Mesodermal cell (in vitro differentiated cells): ENCODE results near the gene SGCG.
"Not testable (repeated sequence)": the region's sequence is repeated elsewhere in the genome, so short reads cannot be mapped to it uniquely, and the experiment has no call there.

ENCODE experiments used
- H3K27ac ChIP-seq: 2 replicates; pipeline ENCODE4 v1.7.0; 2013; ENCODE audit warnings: mild to moderate bottlenecking, low read depth, low read length, moderate library complexity; ENCODE audit not compliant: severe bottlenecking
- H3K36me3 ChIP-seq: 2 replicates; pipeline ENCODE4 v1.7.1; 2013; ENCODE audit warnings: mild to moderate bottlenecking, low read length, moderate library complexity; ENCODE audit not compliant: control insufficient read depth, insufficient read depth
- H3K4me1 ChIP-seq: one replicate; pipeline ENCODE4 v1.7.1; 2013; ENCODE audit warnings: mild to moderate bottlenecking, low read length; ENCODE audit not compliant: insufficient read depth, control insufficient read depth, poor library complexity, severe bottlenecking
- H3K4me3 ChIP-seq: 2 replicates; pipeline ENCODE4 v1.7.0; 2013; ENCODE audit warnings: low read length, control low read depth, mild to moderate bottlenecking; ENCODE audit not compliant: insufficient read depth, poor library complexity, severe bottlenecking; ENCODE audit errors: extremely low read depth
- H3K9me3 ChIP-seq: 2 replicates; pipeline ENCODE4 v1.7.1; 2013; ENCODE audit warnings: mild to moderate bottlenecking, low read length, moderate library complexity; ENCODE audit not compliant: control insufficient read depth
- WGBS, 2 experiments: methylation state at CpG; one replicate each; pipeline ENCODE4 v1.1.5; 2013; ENCODE audit warnings: missing lambda C conversion rate in 2 of 2; ENCODE audit not compliant: insufficient coverage in 2 of 2; 5-methylcytosine and 5-hydroxymethylcytosine counted together

SGCG gene

DNA sequence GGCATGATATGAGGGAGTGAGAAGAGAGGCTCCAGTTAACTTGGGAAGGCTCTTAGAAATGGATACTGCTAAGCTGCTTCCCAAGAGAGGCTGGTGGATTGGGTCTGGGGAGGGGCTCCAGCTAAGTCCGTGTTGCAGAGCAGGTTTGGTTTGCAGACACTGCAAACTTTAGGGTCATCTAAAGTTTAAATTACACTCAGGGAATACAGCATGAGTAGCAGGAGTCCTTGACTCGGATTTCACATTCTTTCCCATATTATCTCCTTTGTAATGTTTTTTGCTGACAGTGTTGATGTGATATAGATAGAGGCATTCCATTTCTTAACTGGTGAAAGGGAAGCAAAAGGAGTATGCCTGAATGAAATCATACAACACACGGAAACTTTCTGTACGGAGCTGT lies 31.9 kb downstream of the SGCG start:
- no peaks in the 10 kb centered on the region for H3K36me3 ChIP-seq
- H3K9me3 ChIP-seq = peaks cover 10% of the 10 kb centered on the region
- 76 to 100% methylated on average over 1 to 3 of the region's 4 CpGs for WGBS, 2 experiments
- no peak overlapping the region for H3K4me3 ChIP-seq
- H3K27ac ChIP-seq = no peak overlapping the region
- no peaks in the 10 kb centered on the region for H3K4me1 ChIP-seq

DNA sequence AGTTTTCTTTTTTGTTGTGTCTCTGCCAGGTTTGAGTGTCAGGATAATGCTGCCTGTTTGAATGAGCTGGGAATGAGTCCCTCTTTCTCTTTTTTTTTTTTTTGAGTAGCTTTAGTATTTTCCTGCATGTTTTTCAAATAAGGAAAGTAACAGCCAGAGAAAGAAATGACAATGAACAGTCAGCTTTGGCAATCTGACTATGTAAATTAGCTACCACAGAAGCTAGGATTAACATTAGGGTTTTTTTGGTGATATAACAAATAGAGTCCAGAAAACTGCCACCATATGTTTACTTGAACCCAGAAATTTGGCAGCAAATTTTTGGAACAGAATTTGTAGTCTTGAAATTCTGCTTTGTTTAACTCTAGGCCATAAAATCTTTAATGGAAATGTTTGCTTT lies 50.5 kb downstream of the SGCG start:
- no peaks in the 10 kb centered on the region for H3K9me3 ChIP-seq

DNA sequence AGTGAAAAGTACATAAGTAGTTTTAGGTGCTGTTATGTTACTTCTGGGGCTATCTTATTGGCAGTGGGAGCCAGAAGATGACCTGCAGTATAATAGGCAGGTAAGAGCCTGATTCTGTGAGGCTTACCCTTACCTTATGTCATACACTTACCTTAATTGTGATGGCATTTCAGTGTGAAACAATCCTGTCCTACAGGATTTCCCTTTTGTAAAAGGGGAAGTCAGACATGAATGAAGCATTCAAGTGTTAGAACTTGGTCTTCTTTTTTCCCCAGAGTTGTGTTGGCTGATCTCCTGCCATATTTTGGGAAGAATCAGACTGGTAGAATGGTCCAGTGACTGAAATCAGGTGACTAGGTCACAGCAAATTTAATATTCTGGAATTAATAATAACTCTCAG lies 55.2 kb downstream of the SGCG start:
- Histone ChIP-seq H3K27ac (no peak overlapping the region), H3K4me3 (no peak overlapping the region), H3K9me3 (no peaks in the 10 kb centered on the region), H3K4me1 (no peaks in the 10 kb centered on the region), H3K36me3 (no peaks in the 10 kb centered on the region)

More for the DNA sequence above, 50.5 kb downstream of the SGCG start:
- no peaks in the 10 kb centered on the region for H3K4me1 ChIP-seq
- H3K36me3 ChIP-seq = no peaks in the 10 kb centered on the region
- no peak overlapping the region for H3K4me3 ChIP-seq
- no peak overlapping the region for H3K27ac ChIP-seq

- no peaks in the 10 kb centered on the region for H3K4me1 ChIP-seq
- H3K36me3 ChIP-seq = no peaks in the 10 kb centered on the region
- no peak overlapping the region for H3K27ac ChIP-seq
- no peaks in the 10 kb centered on the region for H3K9me3 ChIP-seq
- WGBS, 2 experiments = 93% methylated on average over 2 to 5 of the region's 5 CpGs
- no peak overlapping the region for H3K4me3 ChIP-seq
Measured at GRCh38 chr13:23243066-23243465, 62.3 kb downstream of the SGCG start.

- not testable (repeated sequence) for H3K36me3 ChIP-seq, H3K4me3 ChIP-seq
- 89 to 90% methylated on average over 21 to 22 of the region's 26 CpGs for WGBS, 2 experiments
Measured at GRCh38 chr13:23248410-23248809, 67.6 kb downstream of the SGCG start.

DNA sequence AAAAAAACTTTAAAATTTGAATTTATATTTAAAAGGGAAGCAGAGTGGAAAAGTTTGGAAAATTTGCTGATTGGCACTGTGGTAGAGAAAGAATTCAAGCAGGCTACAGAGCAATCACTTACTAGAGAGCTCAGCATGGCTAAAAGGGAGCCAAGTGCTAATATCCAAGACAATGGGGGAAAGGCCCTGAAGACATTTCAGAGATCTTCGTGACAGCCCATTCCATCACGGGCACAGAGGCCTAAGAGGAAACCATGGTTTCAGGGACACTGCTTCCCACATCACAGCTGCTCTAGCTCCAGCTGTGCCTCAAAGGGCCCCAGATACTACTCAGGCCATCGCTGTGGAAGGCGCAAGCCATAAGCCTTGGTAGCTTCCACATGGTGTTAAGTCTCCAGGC lies 73.7 kb downstream of the SGCG start:
- Histone ChIP-seq H3K4me3 (no peak overlapping the region), H3K36me3 (no peaks in the 10 kb centered on the region), H3K4me1 (no peaks in the 10 kb centered on the region), H3K9me3 (no peaks in the 10 kb centered on the region), H3K27ac (no peak overlapping the region)
- WGBS, 2 experiments = 63 to 74% methylated on average over 4 of the region's 4 CpGs

More at GRCh38 chr13:23248410-23248809, 67.6 kb downstream of the SGCG start:
- not testable (repeated sequence) for H3K9me3 ChIP-seq, H3K4me1 ChIP-seq, H3K27ac ChIP-seq

GRCh38 chr13:23267571-23267970 lies 86.8 kb downstream of the SGCG start:
- WGBS, 2 experiments = 92 to 94% methylated on average over 3 of the region's 4 CpGs
- H3K4me1 ChIP-seq = no peaks in the 10 kb centered on the region
- no peaks in the 10 kb centered on the region for H3K9me3 ChIP-seq
- H3K27ac ChIP-seq = no peak overlapping the region
- no peak overlapping the region for H3K4me3 ChIP-seq
- no peaks in the 10 kb centered on the region for H3K36me3 ChIP-seq

DNA sequence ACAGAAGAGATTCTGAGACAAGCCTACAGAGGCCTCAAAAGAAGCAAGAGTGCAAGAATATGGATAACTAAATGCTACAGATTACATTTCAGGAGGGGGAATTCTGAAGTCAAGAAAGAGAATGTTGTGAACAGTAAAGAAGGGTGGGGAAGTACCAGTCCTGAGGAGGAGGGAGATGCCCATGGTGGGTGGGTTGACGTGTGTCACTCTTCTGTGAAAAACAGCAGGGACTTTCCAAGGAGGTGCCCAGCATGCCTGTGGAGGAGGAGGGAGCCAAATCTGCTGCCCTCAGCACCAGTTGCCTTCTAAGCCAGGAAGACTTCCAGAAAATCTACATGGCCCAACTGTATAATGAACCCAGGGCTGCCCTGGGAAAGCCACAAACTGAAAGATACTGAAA lies 87.7 kb downstream of the SGCG start:
- no peak overlapping the region for H3K27ac ChIP-seq

GRCh38 chr13:23271331-23271730 lies 90.6 kb downstream of the SGCG start:
- no CpG with 5 or more reads among the region's 3 CpGs for WGBS, 2 experiments
- H3K27ac ChIP-seq = no peak overlapping the region
- no peaks in the 10 kb centered on the region for H3K9me3 ChIP-seq
- no peaks in the 10 kb centered on the region for H3K4me1 ChIP-seq
- no peak overlapping the region for H3K4me3 ChIP-seq
- H3K36me3 ChIP-seq = no peaks in the 10 kb centered on the region

More for the DNA sequence above, 87.7 kb downstream of the SGCG start:
- Histone ChIP-seq H3K4me3 (no peak overlapping the region), H3K4me1 (no peaks in the 10 kb centered on the region), H3K36me3 (no peaks in the 10 kb centered on the region), H3K9me3 (no peaks in the 10 kb centered on the region)
- no CpG with 5 or more reads among the region's 1 CpG for WGBS, 2 experiments

DNA sequence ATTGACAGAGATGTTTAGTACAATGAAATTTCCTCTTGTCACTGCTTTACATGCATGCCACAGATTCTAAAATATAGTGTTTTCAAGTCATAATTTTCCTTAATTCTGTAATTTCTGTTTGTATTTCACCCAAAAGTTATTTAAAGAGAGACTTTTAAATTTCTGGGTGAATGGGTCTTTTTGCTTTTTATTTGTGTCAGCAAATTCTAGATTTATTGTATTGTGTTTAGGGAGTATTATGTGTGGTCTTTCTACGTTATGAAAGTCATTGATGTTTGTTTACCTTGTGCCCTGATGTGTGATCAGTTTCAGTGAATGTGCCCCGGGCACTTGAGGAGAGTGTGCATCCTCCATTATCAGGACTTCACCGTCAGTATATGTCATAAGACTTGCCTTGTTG lies 92.7 kb downstream of the SGCG start:
- no peak overlapping the region for H3K27ac ChIP-seq
- no peaks in the 10 kb centered on the region for H3K4me1 ChIP-seq
- no peaks in the 10 kb centered on the region for H3K9me3 ChIP-seq
- H3K36me3 ChIP-seq = no peaks in the 10 kb centered on the region
- no peak overlapping the region for H3K4me3 ChIP-seq
- 56 to 83% methylated on average over 1 of the region's 3 CpGs for WGBS, 2 experiments

DNA sequence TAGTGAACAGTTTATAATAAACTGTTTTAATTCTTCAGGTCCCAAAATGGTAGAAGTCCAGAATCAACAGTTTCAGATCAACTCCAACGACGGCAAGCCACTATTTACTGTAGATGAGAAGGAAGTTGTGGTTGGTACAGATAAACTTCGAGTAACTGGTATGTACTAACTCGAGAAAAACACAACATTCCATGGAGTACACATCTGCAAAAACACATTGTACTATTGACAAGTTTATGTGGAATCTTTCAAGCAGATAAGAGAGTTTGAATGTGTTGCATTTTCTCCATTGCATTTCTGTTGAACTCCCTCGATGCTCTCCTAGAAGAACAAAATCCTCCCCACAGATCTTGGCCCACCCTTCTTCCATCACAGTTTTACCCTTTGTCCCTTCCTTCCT lies 98.5 kb downstream of the SGCG start:
- H3K4me1 ChIP-seq = no peaks in the 10 kb centered on the region
- no peak overlapping the region for H3K4me3 ChIP-seq
- 92 to 100% methylated on average over 1 of the region's 5 CpGs for WGBS, 2 experiments
- no peaks in the 10 kb centered on the region for H3K36me3 ChIP-seq
- H3K9me3 ChIP-seq = no peaks in the 10 kb centered on the region
- H3K27ac ChIP-seq = no peak overlapping the region

DNA sequence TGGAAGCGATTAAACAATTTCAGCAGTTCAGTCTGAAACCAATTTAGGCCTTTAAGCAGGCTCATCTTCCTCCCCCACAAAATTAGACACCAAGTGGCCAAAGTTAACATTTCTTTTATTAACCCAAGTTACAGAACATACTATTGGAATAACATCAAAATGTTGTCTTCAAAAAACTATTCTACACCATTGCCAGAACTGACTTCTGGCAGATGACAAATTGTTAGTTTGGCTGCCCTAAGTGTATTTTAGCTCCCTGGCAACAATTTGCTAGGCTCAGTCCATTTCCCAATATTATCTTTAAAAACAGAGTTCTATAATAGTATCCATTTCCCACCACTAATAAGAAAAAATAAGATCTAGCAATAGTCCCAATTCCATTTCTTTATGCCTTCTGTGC lies 107.8 kb downstream of the SGCG start:
- Histone ChIP-seq H3K27ac (no peak overlapping the region), H3K4me3 (no peak overlapping the region), H3K9me3 (no peaks in the 10 kb centered on the region), H3K36me3 (no peaks in the 10 kb centered on the region), H3K4me1 (no peaks in the 10 kb centered on the region)
- 100% methylated on average over 1 of the region's 1 CpG; no CpG with 5 or more reads in 1 of the 2 experiments for WGBS, 2 experiments
